IPS DF 6.9 (cell line): Measurements from ENCODE around the gene MYO9A.
"Not testable (repeated sequence)": the region's sequence is repeated elsewhere in the genome, so short reads cannot be mapped to it uniquely, and the experiment has no call there.

ENCODE experiments used
- DNase-seq: peaks from one replicate; pipeline ENCODE4 v3.0.0-alpha.2; 2013; ENCODE audit warnings: low read depth, low spot score
- H3K27ac ChIP-seq: one replicate; pipeline ENCODE4 v1.5.1; 2013; ENCODE audit warnings: low read length, control low read depth
- H3K27me3 ChIP-seq: 2 replicates; pipeline ENCODE4 v1.6.1; 2013; ENCODE audit warnings: mild to moderate bottlenecking, low read length; ENCODE audit not compliant: control insufficient read depth, insufficient read depth
- H3K36me3 ChIP-seq: 2 replicates; pipeline ENCODE4 v1.6.1; 2013; ENCODE audit warnings: low read length; ENCODE audit not compliant: control insufficient read depth, insufficient read depth
- H3K4me1 ChIP-seq: 2 replicates; pipeline ENCODE4 v1.6.1; 2013; ENCODE audit warnings: low read length; ENCODE audit not compliant: control insufficient read depth, insufficient read depth
- H3K4me3 ChIP-seq: 2 replicates; pipeline ENCODE4 v1.5.1; 2013; ENCODE audit warnings: mild to moderate bottlenecking, low read length
- H3K9me3 ChIP-seq: 2 replicates; pipeline ENCODE4 v1.6.1; 2013; ENCODE audit warnings: low read length, inconsistent platforms; ENCODE audit not compliant: control insufficient read depth, insufficient read depth
- WGBS: extraction: QIAGEN DNeasy Blood & Tissue Kit; methylation state at CpG from one replicate; pipeline ENCODE4 v1.1.7; 2013; ENCODE audit warnings: mixed read lengths, missing lambda C conversion rate; ENCODE audit not compliant: insufficient read length, insufficient coverage; 5-methylcytosine and 5-hydroxymethylcytosine counted together

The MYO9A gene

DNA sequence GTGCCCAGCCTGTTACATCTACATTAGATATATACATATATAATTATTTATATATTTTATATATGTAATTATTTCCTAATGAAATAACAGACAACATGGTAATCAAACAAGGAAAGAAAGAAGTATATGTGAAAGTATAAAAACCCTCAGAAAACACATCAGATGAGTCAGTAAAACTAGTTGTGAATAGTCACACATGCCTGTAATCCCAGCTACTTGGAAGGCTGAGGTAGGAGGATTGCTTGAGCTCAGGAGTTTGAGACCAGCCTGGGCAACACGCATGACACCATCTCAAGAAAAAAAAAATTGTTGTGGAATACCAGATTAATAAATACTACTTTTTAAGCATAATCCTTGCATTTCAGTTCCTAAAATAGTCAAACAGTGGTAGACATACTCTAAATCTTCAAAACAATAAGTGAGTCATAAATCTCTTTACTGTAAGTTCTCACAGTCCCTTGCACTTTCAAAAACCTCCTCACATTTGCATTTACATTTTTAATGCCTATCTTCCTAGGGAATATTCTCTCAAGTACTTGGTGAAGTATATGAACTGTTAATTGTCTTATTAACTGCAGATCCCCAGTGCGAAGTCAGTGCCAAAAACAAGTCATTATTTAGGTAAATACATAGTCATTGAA is 106.5 kb downstream of the MYO9A start:
- WGBS = no CpG with 5 or more reads among the region's 2 CpGs
- H3K4me3 ChIP-seq = no peak overlapping the region
- no peak overlapping the region for H3K27ac ChIP-seq
- no peaks in the 10 kb centered on the region for H3K4me1 ChIP-seq
- no peak for DNase-seq
- no peaks in the 10 kb centered on the region for H3K9me3 ChIP-seq
- H3K36me3 ChIP-seq = no peaks in the 10 kb centered on the region
- no peaks in the 10 kb centered on the region for H3K27me3 ChIP-seq

DNA sequence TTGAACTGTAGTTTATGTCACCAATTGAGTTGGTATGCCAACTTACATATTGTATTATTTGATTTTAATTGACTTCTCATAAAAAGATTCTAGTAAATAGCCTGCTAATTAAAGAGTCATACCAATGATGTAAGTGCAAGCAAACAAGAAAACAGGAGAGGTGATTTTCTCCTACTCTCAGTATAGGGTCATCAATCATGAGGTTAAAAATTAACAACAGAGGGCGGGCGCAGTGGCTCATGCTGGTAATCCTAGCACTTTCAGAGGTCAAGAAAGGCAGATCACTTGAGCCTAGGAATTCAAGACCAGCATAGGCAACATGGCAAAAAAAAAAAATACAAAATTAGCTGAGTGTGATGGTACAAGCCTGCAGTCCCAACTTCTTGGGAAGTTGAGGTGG is 108.7 kb downstream of the MYO9A start:
- no peaks in the 10 kb centered on the region for H3K9me3 ChIP-seq
- no peak overlapping the region for H3K27ac ChIP-seq
- no CpG with 5 or more reads among the region's 2 CpGs for WGBS
- no peaks in the 10 kb centered on the region for H3K36me3 ChIP-seq
- no peaks in the 10 kb centered on the region for H3K4me1 ChIP-seq
- H3K27me3 ChIP-seq = no peaks in the 10 kb centered on the region
- no peak for DNase-seq
- H3K4me3 ChIP-seq = no peak overlapping the region

- DNase-seq = no peak
- H3K27ac ChIP-seq = no peak overlapping the region
- H3K36me3 ChIP-seq = no peaks in the 10 kb centered on the region
- no peaks in the 10 kb centered on the region for H3K27me3 ChIP-seq
- no peaks in the 10 kb centered on the region for H3K4me1 ChIP-seq
- H3K9me3 ChIP-seq = no peaks in the 10 kb centered on the region
- no CpG with 5 or more reads among the region's 4 CpGs for WGBS
- H3K4me3 ChIP-seq = no peak overlapping the region
These were observed 111.6 kb downstream of the MYO9A start for GRCh38 chr15:72006382-72006781.

- H3K36me3 ChIP-seq = no peaks in the 10 kb centered on the region
- H3K9me3 ChIP-seq = no peaks in the 10 kb centered on the region
- DNase-seq = no peak
- WGBS = no CpG with 5 or more reads among the region's 3 CpGs
- no peaks in the 10 kb centered on the region for H3K27me3 ChIP-seq
- no peak overlapping the region for H3K27ac ChIP-seq
- no peak overlapping the region for H3K4me3 ChIP-seq
- no peaks in the 10 kb centered on the region for H3K4me1 ChIP-seq
These were observed 112.5 kb downstream of the MYO9A start for GRCh38 chr15:72005483-72005882.

GRCh38 chr15:71999807-72000206 is 118.1 kb downstream of the MYO9A start:
- no CpG with 5 or more reads among the region's 1 CpG for WGBS
- Histone ChIP-seq H3K36me3 (no peaks in the 10 kb centered on the region), H3K4me3 (no peak overlapping the region), H3K27me3 (no peaks in the 10 kb centered on the region), H3K27ac (no peak overlapping the region), H3K9me3 (no peaks in the 10 kb centered on the region), H3K4me1 (no peaks in the 10 kb centered on the region)
- no peak for DNase-seq

GRCh38 chr15:71998717-71999116 is 119.2 kb downstream of the MYO9A start:
- H3K9me3 ChIP-seq, H3K36me3 ChIP-seq, DNase-seq, H3K4me3 ChIP-seq, H3K27ac ChIP-seq, H3K4me1 ChIP-seq, H3K27me3 ChIP-seq: not testable (repeated sequence)
- no CpG with 5 or more reads among the region's 6 CpGs for WGBS

DNA sequence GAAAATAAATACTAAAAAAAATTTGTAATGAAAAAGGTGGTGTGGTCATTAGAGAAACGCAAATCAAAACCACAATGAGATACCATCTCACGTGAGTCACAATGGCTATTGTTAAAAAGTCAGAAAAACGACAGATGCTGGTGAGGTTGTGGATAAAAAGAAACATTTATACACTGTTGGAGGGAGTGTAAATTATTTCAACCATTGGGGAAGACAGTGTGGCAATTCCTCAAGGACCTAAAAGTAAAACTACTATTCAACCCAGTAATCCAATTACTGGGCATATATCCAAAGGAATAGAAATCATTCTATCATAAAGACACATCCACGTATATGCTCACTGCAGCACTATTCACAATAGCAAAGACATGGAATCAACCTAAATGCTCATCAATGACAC is 120.3 kb downstream of the MYO9A start:
- no peak overlapping the region for H3K4me3 ChIP-seq
- H3K27ac ChIP-seq = no peak overlapping the region
- no peaks in the 10 kb centered on the region for H3K27me3 ChIP-seq
- no peaks in the 10 kb centered on the region for H3K36me3 ChIP-seq
- no peak for DNase-seq
- H3K4me1 ChIP-seq = no peaks in the 10 kb centered on the region
- no peaks in the 10 kb centered on the region for H3K9me3 ChIP-seq
- WGBS = no CpG with 5 or more reads among the region's 4 CpGs

DNA sequence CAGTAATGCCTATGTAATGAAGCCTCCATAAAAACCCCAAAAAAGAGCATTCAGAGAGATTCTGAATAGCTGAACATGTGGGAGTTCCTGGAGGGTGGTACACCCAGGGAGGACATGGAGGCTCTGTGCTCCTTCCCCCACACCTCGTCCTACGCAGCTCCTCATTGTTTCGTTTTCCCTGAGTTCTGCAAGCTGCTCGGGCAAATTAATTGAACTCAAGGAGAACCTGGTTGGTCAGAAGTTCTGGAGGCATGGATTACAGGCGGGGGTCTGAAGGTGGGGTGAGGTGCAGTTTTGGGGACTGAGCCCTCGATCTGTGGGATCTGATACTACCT is 142.2 kb downstream of the MYO9A start:
- H3K4me1 ChIP-seq = no peaks in the 10 kb centered on the region
- no peak overlapping the region for H3K4me3 ChIP-seq

GRCh38 chr15:71974211-71974610 is 143.7 kb downstream of the MYO9A start:
- Histone ChIP-seq H3K9me3 (no peaks in the 10 kb centered on the region), H3K4me3 (no peak overlapping the region), H3K4me1 (no peaks in the 10 kb centered on the region), H3K27me3 (no peaks in the 10 kb centered on the region), H3K27ac (no peak overlapping the region), H3K36me3 (no peaks in the 10 kb centered on the region)
- no CpG with 5 or more reads among the region's 3 CpGs for WGBS
- no peak for DNase-seq

More for the DNA sequence above, 142.2 kb downstream of the MYO9A start:
- Histone ChIP-seq H3K36me3 (no peaks in the 10 kb centered on the region), H3K9me3 (no peaks in the 10 kb centered on the region), H3K27ac (no peak overlapping the region), H3K27me3 (no peaks in the 10 kb centered on the region)
- WGBS = no CpG with 5 or more reads among the region's 6 CpGs
- DNase-seq = no peak

DNA sequence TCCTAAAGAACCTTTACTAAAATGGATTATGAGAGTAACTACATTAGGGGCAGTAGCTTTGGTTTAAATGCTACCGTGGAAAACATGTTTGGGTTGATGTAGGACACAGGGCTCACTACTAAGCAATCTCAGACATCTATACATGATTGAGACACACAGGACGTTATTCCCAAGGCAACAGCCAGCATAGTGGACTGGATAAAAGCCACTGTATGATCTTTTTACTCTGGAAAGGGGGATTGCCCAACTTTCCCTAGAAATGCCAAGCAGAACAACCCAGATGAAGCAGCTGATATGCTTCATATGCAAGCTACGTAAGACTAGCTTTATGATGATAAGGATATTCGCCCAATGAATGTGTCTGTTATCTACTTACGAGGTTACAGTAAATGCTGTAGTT is 144.6 kb downstream of the MYO9A start:
- Histone ChIP-seq H3K27me3 (no peaks in the 10 kb centered on the region), H3K4me3 (no peak overlapping the region), H3K27ac (no peak overlapping the region), H3K4me1 (no peaks in the 10 kb centered on the region), H3K36me3 (no peaks in the 10 kb centered on the region), H3K9me3 (no peaks in the 10 kb centered on the region)
- no CpG with 5 or more reads among the region's 5 CpGs for WGBS
- no peak for DNase-seq

DNA sequence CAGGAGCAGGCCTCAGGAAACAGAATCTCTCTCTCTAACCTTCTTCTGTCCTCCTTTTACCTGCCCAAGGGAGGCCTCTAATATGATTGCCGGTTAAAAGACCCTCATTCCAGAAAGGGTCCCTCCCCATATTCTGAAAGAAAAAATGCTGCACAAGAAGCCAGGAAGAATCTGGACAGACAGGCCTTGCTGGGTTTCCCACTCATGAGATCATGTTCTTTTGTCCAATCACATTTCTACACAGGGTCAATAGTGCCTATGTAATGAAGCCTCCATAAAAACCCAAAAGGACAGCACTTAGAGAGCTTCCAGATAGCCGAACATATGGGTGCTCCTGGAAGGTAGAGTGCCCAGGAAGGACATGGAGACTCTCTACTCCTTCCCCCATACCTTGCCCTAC is 146.0 kb downstream of the MYO9A start:
- H3K27me3 ChIP-seq = no peaks in the 10 kb centered on the region
- no peak overlapping the region for H3K4me3 ChIP-seq
- DNase-seq = no peak
- H3K9me3 ChIP-seq = no peaks in the 10 kb centered on the region
- no peak overlapping the region for H3K27ac ChIP-seq
- whole genome bisulfite sequencing = no CpG with 5 or more reads among the region's 2 CpGs
- no peaks in the 10 kb centered on the region for H3K4me1 ChIP-seq
- H3K36me3 ChIP-seq = no peaks in the 10 kb centered on the region
